Activated naive CD8-positive, alpha-beta T cell treated with anti-CD3 and anti-CD28 coated beads for 36 hours (primary cell): ENCODE results near the gene GCLM. TPM values are rescaled to one million over a fixed set of nuclear protein-coding genes. Genes with fewer than 3 reads are reported as not detected.
A peak's percentile ranks its signal among the peaks of the same experiment; 100 is the strongest.

Source experiments
- DNase-seq: peaks from one replicate; pipeline ENCODE4 v3.0.0; 2021
- H3K27ac Mint-ChIP-seq: one replicate; pipeline ENCODE4 v1.8.0; 2022; ENCODE audit warnings: mild to moderate bottlenecking, moderate library complexity, mixed read lengths
- H3K27me3 Mint-ChIP-seq: one replicate; pipeline ENCODE4 v1.8.0; 2022; ENCODE audit warnings: mild to moderate bottlenecking, mixed read lengths
- H3K36me3 Mint-ChIP-seq: one replicate; pipeline ENCODE4 v1.8.0; 2021; ENCODE audit warnings: mild to moderate bottlenecking, mixed read lengths
- H3K4me1 Mint-ChIP-seq: one replicate; pipeline ENCODE4 v1.8.0; 2021; ENCODE audit warnings: mixed read lengths
- H3K4me3 Mint-ChIP-seq: one replicate; pipeline ENCODE4 v1.8.0; 2022; ENCODE audit warnings: mild to moderate bottlenecking, moderate library complexity, mixed read lengths
- H3K9me3 Mint-ChIP-seq: one replicate; pipeline ENCODE4 v1.8.0; 2022; ENCODE audit warnings: mixed read lengths
- total RNA-seq, 2 experiments: library from RNA; stranded (reverse); gene quantifications; one replicate each; pipeline ENCODE4 v1.2.3, GENCODE V29; 2021

The GCLM gene
- total RNA-seq, 2 experiments from 2014 or later: 16.0 to 17.8 TPM

- H3K4me3 Mint-ChIP-seq: no peak overlapping the region
- H3K9me3 Mint-ChIP-seq: peaks cover 6% of the 10 kb centered on the region
- no peak for DNase-seq
- peaks cover 35% of the 10 kb centered on the region for H3K4me1 Mint-ChIP-seq
- peaks cover 6% of the 10 kb centered on the region for H3K36me3 Mint-ChIP-seq
- H3K27ac Mint-ChIP-seq: no peak overlapping the region
- no peaks in the 10 kb centered on the region for H3K27me3 Mint-ChIP-seq
Observed at GRCh38 chr1:93906480-93906879, 2.8 kb downstream of the GCLM start.

- Mint-ChIP-seq H3K36me3 (peaks cover 9% of the 10 kb centered on the region), H3K27ac (no peak overlapping the region), H3K4me3 (no peak overlapping the region), H3K27me3 (no peaks in the 10 kb centered on the region), H3K9me3 (peaks cover 6% of the 10 kb centered on the region), H3K4me1 (peaks cover 35% of the 10 kb centered on the region)
- no peak for DNase-seq
Observed at GRCh38 chr1:93905734-93906133, 3.5 kb downstream of the GCLM start.

- Mint-ChIP-seq H3K27ac (no peak overlapping the region), H3K27me3 (no peaks in the 10 kb centered on the region), H3K4me1 (peaks cover 34% of the 10 kb centered on the region), H3K4me3 (no peak overlapping the region), H3K9me3 (peaks cover 3% of the 10 kb centered on the region), H3K36me3 (peaks cover 9% of the 10 kb centered on the region)
- no peak for DNase-seq
Observed at GRCh38 chr1:93905051-93905450, 4.2 kb downstream of the GCLM start.

GRCh38 chr1:93904228-93904627 is 5.0 kb downstream of the GCLM start:
- Mint-ChIP-seq H3K4me1 (peaks cover 34% of the 10 kb centered on the region), H3K27me3 (no peaks in the 10 kb centered on the region), H3K27ac (no peak overlapping the region), H3K4me3 (no peak overlapping the region), H3K9me3 (no peaks in the 10 kb centered on the region), H3K36me3 (peaks cover 6% of the 10 kb centered on the region)
- DNase-seq: no peak

GRCh38 chr1:93900723-93901504 is 8.3 kb downstream of the GCLM start:
- Mint-ChIP-seq H3K36me3 (peaks cover 6% of the 10 kb centered on the region), H3K4me1 (peaks cover 18% of the 10 kb centered on the region), H3K4me3 (no peak overlapping the region), H3K27me3 (no peaks in the 10 kb centered on the region), H3K27ac (no peak overlapping the region), H3K9me3 (no peaks in the 10 kb centered on the region)
- no peak for DNase-seq

GRCh38 chr1:93899543-93900207 is 9.6 kb downstream of the GCLM start:
- no peak for DNase-seq
- H3K27me3 Mint-ChIP-seq: no peaks in the 10 kb centered on the region
- no peaks in the 10 kb centered on the region for H3K9me3 Mint-ChIP-seq
- no peak overlapping the region for H3K4me3 Mint-ChIP-seq
- peaks cover 12% of the 10 kb centered on the region for H3K4me1 Mint-ChIP-seq
- no peak overlapping the region for H3K27ac Mint-ChIP-seq
- H3K36me3 Mint-ChIP-seq: peaks cover 6% of the 10 kb centered on the region

- no peak for DNase-seq
- no peaks in the 10 kb centered on the region for H3K4me1 Mint-ChIP-seq
Observed at GRCh38 chr1:93888900-93889299, 20.3 kb downstream of the GCLM start.

GRCh38 chr1:93882269-93882668 is 27.0 kb downstream of the GCLM start:
- H3K27ac Mint-ChIP-seq: no peak overlapping the region
- no peak for DNase-seq
- H3K36me3 Mint-ChIP-seq: peaks cover 24% of the 10 kb centered on the region
- no peak overlapping the region for H3K4me3 Mint-ChIP-seq
- no peaks in the 10 kb centered on the region for H3K9me3 Mint-ChIP-seq
- peaks cover 14% of the 10 kb centered on the region for H3K4me1 Mint-ChIP-seq
- no peaks in the 10 kb centered on the region for H3K27me3 Mint-ChIP-seq

More at GRCh38 chr1:93888900-93889299, 20.3 kb downstream of the GCLM start:
- Mint-ChIP-seq H3K9me3 (no peaks in the 10 kb centered on the region), H3K27me3 (no peaks in the 10 kb centered on the region), H3K4me3 (no peak overlapping the region), H3K36me3 (peaks cover 6% of the 10 kb centered on the region), H3K27ac (no peak overlapping the region)

- Mint-ChIP-seq H3K27ac (no peak overlapping the region), H3K4me1 (peaks cover 25% of the 10 kb centered on the region), H3K9me3 (no peaks in the 10 kb centered on the region), H3K4me3 (no peak overlapping the region), H3K36me3 (peaks cover 35% of the 10 kb centered on the region), H3K27me3 (no peaks in the 10 kb centered on the region)
- no peak for DNase-seq
Observed at GRCh38 chr1:93880731-93881130, 28.5 kb downstream of the GCLM start.

- H3K27me3 Mint-ChIP-seq: no peaks in the 10 kb centered on the region
- H3K36me3 Mint-ChIP-seq: peaks cover 45% of the 10 kb centered on the region
- peak within 1 kb of the TSS; percentile 93 for H3K4me3 Mint-ChIP-seq
- H3K27ac Mint-ChIP-seq: peak within 1 kb of the TSS; percentile 98
- peaks cover 41% of the 10 kb centered on the region for H3K4me1 Mint-ChIP-seq
- H3K9me3 Mint-ChIP-seq: no peaks in the 10 kb centered on the region
- DNase-seq: peak; percentile 88
Observed at GRCh38 chr1:93878889-93879586, 30.2 kb downstream of the GCLM start, which contains the start of gene DNTTIP2. Gene DNTTIP2 (minus strand): TSS chr1:93879206. CDS start chr1:93879148, 58 bp downstream.

GRCh38 chr1:93878501-93878888 is 30.7 kb downstream of the GCLM start:
- Mint-ChIP-seq H3K27me3 (no peaks in the 10 kb centered on the region), H3K36me3 (peaks cover 48% of the 10 kb centered on the region), H3K9me3 (no peaks in the 10 kb centered on the region), H3K27ac (peak overlapping the region; percentile 98), H3K4me1 (peaks cover 44% of the 10 kb centered on the region), H3K4me3 (peak overlapping the region; percentile 93)
- DNase-seq: peak; percentile 67

- Mint-ChIP-seq H3K9me3 (no peaks in the 10 kb centered on the region), H3K4me3 (peak overlapping the region; percentile 93), H3K36me3 (peaks cover 46% of the 10 kb centered on the region), H3K27me3 (no peaks in the 10 kb centered on the region), H3K4me1 (peaks cover 42% of the 10 kb centered on the region), H3K27ac (peak overlapping the region; percentile 55)
- no peak for DNase-seq
Observed at GRCh38 chr1:93877529-93877928, 31.7 kb downstream of the GCLM start.

- H3K9me3 Mint-ChIP-seq: no peaks in the 10 kb centered on the region
- H3K27me3 Mint-ChIP-seq: no peaks in the 10 kb centered on the region
- H3K36me3 Mint-ChIP-seq: peaks cover 49% of the 10 kb centered on the region
- no peak for DNase-seq
- H3K4me3 Mint-ChIP-seq: peak overlapping the region; percentile 93
- H3K4me1 Mint-ChIP-seq: peaks cover 42% of the 10 kb centered on the region
- peak overlapping the region; percentile 65 for H3K27ac Mint-ChIP-seq
Observed at GRCh38 chr1:93876244-93876643, 33.0 kb downstream of the GCLM start.

GRCh38 chr1:93874025-93874651 is 35.1 kb downstream of the GCLM start:
- Mint-ChIP-seq H3K9me3 (no peaks in the 10 kb centered on the region), H3K27ac (peak overlapping the region; percentile 57), H3K36me3 (peaks cover 50% of the 10 kb centered on the region), H3K4me3 (no peak overlapping the region), H3K4me1 (peaks cover 36% of the 10 kb centered on the region), H3K27me3 (no peaks in the 10 kb centered on the region)
- DNase-seq: no peak

GRCh38 chr1:93871366-93871765 is 37.9 kb downstream of the GCLM start:
- DNase-seq: no peak

More at GRCh38 chr1:93871366-93871765, 37.9 kb downstream of the GCLM start:
- Mint-ChIP-seq H3K4me1 (peaks cover 22% of the 10 kb centered on the region), H3K9me3 (no peaks in the 10 kb centered on the region), H3K36me3 (peaks cover 38% of the 10 kb centered on the region), H3K4me3 (no peak overlapping the region), H3K27ac (peak overlapping the region; percentile 67), H3K27me3 (no peaks in the 10 kb centered on the region)
